Effector CD4-positive, alpha-beta T cell (primary cell): Measurements from ENCODE around the gene FBXO34.
A peak's percentile ranks its signal among the peaks of the same experiment; 100 is the strongest.

ENCODE experiments used
- DNase-seq: peaks from one replicate; pipeline ENCODE4 v3.0.0-alpha.2; 2020
- total RNA-seq: gene quantifications from one replicate; lab custom pipeline; 2026; lab: John Stamatoyannopoulos, UW

The FBXO34 gene, protein sequence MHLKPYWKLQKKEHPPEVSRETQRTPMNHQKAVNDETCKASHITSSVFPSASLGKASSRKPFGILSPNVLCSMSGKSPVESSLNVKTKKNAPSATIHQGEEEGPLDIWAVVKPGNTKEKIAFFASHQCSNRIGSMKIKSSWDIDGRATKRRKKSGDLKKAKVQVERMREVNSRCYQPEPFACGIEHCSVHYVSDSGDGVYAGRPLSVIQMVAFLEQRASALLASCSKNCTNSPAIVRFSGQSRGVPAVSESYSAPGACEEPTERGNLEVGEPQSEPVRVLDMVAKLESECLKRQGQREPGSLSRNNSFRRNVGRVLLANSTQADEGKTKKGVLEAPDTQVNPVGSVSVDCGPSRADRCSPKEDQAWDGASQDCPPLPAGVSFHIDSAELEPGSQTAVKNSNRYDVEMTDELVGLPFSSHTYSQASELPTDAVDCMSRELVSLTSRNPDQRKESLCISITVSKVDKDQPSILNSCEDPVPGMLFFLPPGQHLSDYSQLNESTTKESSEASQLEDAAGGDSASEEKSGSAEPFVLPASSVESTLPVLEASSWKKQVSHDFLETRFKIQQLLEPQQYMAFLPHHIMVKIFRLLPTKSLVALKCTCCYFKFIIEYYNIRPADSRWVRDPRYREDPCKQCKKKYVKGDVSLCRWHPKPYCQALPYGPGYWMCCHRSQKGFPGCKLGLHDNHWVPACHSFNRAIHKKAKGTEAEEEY
- 65.9 reads per million, percentile 74 among the genes with 10 or more reads in this experiment for total RNA-seq

DNA sequence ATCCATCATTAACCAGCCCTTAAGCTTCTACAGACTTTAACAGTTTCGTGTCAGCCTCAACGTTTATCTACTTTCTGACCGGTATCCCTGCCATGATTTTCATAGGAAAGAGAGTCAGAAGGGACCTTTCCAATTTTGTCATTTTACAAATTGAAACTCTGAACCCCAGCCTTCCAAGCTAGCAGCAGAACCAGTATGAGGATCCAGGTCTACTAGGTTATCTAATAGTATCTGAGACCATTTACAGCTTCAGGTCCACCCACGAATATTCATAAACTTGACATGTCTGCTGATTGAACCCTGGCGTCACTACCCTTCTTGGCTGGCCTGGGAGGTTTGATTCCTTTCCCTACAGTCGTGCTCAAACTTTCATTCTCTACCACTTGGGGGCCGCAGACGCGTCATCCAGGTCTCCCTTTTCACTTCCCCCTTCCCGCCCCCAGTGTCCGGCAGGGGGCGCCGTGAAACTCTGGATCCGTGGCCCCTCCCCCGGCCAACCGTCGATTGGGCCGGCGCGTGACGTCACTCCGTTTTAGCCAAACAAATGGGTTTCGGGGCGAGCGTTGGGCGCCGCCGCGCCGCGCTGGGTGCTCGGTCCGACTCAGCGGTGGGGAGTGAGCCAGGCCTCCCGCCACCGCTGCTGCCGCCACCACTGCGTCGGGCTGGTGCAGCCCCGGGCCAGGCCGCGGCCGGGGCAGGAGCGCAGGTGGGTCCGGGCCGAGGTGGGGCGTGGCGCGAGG, at the start of gene FBXO34:
TSS of gene FBXO34 (plus strand) at position 590 of the 740 bp plus-strand sequence. CDS start 78,970 bp downstream, outside the sequence.
- peak; percentile 100 for DNase-seq

DNA sequence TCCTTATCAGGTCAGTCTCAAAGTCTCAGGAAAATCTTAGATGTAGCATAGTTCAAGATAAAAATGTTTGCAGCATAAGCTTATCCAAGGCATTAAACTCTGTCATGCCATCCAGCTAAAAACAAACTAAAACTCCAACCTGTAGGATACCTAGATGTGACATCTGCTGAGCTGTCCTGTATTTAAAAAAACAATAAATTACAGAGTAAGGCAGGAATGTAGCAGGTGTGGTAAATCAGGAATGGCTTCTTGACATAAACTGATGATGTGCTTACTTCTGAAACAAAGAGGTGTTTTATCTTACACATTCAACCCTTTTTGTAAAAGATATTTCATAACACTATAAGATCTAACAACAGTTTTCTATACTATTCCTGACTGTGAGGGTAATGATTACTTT, 49.3 kb upstream of the FBXO34 start:
- no peak for DNase-seq

DNA sequence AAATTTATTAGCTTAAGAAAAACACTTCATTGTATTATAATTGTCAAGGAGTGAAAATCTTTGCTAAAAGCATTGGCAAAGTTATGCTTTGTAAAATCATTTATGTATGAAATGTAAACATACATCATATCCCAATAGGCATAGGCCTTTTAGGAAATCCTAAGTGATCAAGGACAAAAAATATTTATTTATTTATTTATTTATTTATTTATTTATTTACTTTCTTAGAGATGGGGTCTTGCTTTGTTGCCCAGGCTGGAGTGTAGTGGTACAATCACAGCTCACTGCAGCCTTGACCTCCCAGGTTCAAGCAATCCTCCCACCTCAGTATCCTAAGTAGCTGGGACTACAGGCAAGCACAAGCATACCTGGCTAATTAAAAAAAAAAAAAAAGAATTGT, 47.9 kb upstream of the FBXO34 start:
- DNase-seq, result no peak

DNA sequence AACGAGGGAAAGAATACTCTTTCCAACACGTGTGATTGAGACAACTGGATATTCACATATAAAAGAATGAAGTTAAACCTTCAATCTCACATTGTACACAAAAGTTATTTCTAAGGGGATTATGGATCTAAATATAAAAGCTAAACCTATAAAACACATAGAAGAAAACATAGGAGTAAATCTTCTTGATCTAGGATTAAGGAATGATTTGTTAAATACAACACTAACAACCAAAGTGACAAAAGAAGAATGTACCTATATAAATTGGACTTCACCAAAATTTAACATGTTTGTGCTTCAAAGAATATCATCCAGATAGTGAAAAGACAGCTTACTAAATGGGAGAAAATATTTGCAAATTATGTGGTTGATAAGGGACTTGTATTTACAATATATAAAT, 43.0 kb upstream of the FBXO34 start:
- DNase-seq, result no peak

DNA sequence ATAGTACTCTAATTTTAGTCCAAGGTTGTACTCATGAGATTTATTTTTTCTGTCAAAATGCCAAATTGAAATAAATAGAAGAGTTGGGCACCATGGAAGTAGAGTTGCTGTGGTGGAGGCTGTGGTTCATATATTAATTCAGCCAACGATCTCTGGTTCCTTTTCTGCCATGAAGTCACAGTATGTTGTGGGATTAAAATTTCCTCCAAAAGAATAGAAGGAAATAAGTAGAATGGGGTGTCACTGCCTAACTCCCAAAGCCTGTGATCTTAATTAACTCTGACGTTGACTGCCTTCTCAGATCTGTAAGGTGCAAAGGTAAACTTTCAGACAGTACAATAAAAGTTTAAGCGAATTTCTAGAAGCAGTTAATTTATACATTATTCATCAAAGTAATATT, 37.6 kb upstream of the FBXO34 start:
- no peak for DNase-seq

DNA sequence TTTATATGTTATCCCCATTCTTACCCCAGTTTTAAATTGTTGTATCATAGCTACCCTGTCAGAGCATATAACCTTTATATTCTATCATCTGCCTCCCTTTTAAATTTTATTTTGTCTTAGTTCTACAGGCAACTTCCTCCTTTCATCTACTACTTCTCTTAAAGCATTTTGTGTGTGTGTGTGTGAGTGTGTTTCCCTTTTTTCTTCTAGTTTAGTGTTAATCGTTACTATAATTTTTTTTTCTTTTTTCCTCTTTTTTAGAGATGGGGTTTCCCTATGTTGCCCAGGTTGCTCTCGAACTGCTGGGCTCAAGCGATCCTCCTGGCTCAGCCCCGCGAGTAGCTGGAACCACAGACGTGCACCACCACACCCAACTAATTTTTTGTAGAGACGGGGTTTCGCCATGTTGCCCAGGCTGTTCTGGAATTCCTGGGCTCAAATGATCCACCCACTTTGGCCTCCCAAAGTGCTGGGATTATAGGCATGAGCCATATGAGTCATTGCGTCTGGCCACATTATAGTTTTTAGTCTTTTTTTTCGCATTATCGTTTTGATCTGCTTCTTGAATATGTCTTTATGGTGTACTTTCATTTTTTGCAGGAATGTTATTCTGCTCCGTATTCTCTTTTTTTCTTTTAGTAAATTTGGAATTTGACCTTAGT, 33.1 kb upstream of the FBXO34 start:
- no peak for DNase-seq

DNA sequence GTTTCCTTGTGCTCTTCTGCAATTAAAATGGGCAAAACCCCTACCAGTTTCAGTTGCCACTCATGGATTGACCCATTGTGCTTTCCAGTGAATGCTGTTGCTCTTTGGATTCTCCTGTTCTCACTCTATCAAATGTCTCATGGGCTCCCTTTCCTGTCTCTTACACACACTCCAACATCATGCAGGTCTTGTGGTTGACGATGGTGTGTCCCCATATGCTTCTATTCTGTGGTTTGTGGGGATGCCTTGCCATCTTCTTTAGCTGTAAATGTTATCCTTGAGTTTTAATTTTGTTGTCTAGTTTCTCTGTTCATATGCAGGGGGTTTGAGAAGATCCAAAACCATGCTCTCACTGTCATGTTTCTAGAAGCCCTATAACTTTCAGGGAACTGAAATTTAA, 31.9 kb upstream of the FBXO34 start:
- no peak for DNase-seq

DNA sequence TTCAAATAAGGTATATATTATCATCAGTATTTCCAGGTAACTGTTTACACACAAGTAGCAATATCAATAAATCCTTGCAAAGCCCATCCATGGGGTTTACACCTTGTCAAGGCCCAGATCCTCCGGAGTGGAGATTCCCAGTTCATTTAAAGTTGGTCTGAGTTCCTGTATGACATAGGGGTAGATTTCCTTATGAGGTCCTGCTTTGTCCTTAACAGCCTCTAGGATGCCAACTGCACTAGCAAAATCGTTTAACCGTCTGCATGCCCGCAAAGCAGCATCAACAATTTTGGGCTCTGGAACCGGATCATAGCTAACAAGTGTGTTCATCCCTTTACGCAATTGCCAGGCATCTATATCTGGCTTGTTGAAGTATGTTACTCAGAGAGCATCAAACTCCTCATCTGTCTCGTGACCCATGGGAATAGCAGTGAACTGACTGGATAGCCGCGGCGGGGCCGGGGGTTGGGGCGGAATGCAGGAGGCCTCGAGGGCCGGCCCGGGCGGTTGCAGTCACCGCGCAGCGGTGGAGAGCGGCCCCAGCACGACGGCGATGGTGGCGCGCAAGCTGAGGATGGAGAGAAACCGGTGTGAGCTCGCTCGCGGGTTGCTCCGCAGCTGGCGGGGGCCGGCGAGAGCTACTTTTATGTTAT, 30.6 kb upstream of the FBXO34 start:
- DNase-seq, result no peak

DNA sequence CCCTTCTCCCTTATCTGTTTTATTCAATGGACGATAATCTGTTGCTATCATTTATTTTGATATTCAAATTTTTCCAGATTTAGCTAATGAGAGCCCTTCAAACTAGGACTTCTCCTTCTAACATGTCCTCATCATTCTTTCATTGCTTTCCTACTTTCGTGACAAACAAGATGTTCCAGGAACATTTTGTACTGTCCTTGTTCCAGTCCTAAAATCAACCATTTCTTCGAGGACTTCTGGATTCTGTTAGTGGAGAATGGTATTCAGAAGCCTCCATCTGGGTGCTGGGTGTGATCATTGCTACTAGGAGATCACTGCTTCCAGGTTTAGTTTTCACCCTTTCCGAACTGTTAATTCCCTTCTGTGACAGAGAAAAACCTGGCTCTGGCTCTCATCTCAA, 29.5 kb upstream of the FBXO34 start:
- DNase-seq, result no peak

DNA sequence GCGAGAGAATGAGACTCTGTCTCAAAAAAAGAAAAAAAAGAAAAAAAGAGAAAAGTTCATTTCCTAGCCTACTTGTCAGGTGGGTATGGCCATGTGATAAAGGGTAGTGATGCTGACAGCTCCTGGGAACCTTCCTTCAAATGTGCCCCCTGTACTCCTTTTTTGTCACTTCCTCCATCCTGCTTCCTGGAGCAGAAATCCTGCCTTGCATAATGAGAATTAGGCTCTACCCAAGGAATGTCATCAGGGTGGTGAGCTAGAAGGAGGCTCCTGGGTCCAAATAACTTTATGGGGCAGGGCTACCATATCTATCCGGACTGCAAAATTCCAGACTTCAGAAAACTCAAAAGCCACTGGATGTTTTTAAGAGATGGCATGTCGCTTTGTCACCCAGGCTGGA, 27.8 kb upstream of the FBXO34 start:
- no peak for DNase-seq

DNA sequence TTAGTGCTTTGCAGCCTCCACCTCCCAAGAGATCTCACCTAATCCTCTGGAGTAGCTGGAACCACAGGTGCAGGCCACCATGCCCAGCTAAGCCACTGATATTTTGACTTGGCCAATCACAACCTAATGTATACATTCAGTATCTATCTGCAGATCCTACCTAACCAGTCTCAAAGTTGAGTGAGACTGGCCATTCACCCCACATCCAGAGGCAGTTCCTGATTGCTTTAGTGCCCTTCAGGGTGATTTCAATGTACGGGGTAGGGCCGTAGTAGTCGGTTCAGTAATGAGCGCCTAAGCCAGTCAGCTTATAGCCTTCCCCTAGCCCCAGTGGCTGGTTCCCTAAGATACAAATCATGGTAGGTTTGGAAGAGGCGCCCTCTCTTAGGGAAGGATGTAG, 27.4 kb upstream of the FBXO34 start:
- DNase-seq, result no peak

DNA sequence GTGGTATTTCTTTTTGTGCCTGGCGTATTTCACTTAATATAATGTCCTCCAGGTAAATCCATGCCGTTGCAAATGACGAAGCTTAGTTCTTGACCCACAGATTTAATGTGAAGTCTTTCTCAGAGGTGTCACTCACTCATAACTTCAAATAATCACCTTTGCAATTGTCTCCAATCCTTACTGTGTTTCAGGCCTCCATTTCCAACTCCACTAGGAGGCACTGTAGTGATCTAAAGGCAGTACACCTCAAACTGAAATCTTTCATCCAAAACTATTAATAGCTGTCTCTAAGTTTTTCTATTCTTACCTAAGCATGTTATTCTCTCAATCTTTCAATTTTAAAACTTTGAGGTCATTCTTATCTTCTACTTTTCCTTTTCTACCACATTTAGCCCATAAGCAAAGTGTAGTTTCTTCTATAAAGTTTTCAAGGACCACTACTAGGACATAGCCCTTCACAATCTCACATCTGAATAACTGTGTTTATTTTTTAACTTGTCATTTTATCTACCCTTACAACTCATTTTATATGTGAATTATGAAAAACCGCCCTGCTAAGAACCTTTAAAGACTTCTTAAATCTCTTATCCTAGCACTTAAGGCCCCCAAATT, 25.5 kb upstream of the FBXO34 start:
- peak; percentile 24 for DNase-seq

DNA sequence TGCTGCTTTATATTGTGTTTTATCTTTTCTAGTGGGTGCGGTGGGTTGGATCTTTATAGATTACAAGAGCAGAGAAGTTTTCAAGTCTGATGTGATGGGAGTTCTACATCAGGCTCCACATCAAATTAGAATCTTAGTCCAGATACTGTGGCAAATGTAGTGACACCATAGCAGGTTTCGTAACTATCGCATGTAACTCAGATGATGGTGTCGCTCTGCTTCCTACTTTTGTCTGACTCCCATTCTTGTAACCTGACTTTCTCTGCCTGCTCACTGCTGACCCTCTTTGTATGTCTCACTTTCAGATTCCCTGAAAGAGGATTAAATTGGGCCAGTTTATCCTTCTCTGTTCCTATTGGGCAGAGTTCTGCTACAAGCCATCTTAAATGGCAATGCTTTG, 22.8 kb upstream of the FBXO34 start:
- no peak for DNase-seq

DNA sequence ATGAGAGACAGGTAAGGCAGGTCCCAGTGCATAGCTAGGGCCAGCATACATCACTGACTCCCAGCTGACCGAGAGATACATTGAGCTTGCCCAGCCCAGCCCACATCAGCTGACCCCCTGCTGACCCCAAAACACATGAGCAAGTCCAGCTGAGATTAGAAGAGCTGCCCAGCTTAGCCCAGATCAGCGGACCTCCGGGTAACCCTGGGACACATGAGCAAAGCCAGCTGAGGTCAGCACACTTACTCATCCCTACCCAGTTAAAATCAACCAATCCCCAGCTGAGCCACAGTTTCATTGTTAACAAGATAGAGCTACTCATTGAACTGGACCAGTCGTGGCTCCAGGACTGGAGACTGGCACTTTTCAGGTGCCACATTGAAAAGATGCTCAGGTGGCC, 21.8 kb upstream of the FBXO34 start:
- DNase-seq, result no peak

DNA sequence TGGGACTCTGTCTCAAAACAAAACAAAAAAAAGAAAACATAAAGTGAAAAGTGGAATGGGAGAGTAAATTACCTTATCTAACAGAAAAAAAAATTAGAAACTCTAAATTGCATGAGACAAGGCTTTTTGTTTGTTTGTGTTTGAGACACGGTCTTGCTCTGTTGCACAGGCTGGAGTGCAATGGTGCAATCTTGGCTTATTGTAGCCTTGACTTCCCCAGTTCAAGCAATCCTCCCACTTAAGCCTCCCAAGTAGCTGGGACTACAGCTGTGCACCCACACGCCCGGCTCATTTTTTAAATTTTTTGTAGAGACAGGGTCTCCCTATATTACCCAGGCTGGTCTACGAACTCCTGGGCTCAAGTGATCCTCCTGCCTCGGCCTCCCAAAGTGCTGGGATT, 17.9 kb upstream of the FBXO34 start:
- DNase-seq, result no peak

DNA sequence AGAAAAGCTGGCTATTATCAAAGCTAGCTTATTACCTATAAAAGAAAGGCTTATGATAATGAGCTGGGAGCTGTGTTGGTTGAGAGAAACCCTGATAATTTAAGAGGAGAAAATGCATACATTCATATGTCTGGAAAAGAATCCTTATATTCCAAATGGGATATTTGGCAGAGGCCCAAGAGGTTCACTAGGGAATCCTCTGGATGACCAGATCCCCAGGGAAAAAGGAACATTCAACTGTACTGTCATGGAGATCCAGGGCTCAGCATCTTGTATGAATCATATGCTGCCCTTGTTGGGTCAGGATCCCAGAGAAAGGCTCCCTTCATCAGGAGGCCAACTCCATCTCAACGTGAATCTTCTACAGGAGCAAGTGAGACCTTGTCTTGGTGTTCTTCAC, 16.6 kb upstream of the FBXO34 start:
- DNase-seq, result no peak

DNA sequence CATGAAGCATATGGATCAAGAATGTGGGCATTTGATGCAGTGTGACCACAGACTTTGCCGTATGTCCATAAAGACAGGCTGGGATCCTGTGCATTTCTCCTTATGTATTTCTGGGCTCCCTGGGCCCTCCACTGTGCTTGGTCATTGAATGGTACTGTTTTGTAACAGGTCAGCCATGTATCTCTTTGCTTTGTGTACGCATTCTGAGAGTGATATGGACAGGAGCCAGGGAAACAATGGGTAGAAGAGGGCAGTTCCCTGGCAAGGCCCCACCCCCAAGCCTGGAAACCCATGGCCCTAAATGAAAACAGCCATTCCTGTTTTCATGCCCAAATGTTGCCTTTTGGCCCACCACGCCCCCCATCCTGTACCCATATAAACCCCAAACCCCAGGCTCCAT, 15.2 kb upstream of the FBXO34 start:
- no peak for DNase-seq

DNA sequence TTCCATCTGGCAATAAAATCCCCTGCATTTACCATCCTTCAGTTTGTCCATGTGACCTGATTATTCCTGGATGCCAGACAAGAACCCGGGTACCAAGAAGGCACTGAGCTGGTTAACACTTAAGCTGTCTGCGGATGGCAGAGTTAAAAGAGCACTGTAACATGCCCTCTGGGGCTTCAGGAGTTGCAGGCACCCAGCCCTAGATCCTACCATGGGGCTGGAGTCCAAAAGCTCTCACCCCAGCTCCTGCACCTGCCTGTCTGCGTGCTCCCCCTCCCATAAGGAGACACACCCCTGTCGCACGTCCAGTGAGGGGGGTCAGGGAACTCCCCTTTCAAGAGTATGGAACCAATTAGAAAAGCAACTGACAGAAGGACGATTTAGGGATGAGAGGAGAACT, 14.6 kb upstream of the FBXO34 start:
- DNase-seq, result no peak

DNA sequence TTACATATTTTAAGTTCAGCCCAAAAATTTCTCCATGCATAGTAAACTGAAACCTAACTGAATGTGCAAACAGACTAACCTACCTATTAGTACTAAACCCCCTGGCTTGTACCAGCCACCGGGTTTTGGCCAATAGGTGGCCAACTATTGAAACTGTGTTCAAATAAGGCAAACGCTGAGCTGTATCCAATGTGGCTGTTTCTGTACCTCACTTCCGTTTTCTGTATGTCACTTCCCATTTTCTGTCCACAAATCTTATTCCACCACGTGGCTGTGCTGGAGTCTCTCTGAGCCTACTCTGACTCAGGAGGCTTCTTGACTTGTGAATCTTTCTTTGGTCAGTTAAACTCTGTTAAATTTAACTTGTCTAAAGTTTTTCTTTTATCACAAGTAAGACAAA, 6.0 kb upstream of the FBXO34 start:
- DNase-seq, result no peak

DNA sequence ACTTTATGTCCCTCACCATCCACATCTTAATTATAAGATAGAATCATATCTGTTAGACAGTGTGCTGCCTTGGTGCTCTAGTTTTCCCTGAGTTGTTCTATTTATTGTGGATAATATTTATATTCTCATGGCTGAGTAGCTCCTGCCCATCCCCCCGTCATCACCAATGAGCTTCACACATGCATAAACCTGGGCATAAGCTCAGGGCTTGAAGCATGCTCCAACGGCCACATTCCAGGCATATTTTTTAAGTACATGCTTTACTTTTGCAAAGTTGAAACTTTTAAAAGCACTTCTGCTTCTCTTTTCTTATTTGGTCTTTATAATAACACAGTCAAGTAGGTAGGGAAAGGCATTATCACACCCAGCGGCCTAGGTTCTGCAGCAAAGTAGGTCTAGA, 3.4 kb upstream of the FBXO34 start:
- DNase-seq, result no peak

DNA sequence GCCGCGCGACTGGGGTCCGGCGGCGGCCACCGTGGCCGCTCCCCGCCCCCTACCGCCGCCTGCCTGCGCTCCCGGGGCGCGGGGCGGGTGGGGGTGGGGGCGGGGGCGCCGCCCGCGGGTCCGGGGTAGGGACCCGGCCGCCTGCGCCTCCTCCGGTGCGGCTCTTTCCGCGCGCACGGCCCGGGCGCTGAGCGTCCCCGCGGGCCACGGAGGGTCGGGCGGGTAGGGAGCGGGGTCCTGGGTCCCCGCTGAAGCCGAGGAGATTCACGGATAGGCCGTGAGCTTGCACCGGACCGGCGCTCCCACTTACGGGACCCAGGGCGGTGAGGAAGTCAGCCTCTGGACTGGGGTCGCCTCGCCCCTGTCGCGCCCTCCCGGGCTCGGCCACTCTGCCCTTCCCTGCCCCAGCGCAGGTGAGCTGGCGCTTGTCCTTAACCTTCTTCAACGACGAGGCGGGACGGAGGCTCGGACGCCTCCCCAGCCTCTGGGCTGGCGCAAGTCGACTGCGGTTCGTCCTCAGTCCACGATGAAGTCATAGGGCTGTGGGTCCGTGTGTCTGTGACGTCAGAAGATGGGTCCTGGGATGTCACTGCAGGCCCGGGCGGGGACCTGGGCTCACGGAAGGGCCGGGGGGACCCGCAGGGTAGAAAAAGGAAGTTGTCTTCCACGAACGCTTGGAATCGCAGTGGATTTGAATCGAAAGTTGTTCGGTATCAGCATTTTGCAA, 514 bp downstream of the FBXO34 start:
- peak; percentile 34 for DNase-seq
